ENCODE data around the gene PAEP.
"Not testable (repeated sequence)": the region's sequence is repeated elsewhere in the genome, so short reads cannot be mapped to it uniquely, and the experiment has no call there.

PAEP gene

GRCh38 chr9:135526089-135526729 lies 35.3 kb upstream of the PAEP start:
- DNase-seq = no peak

GRCh38 chr9:135526730-135527571 lies 34.6 kb upstream of the PAEP start:
- no peak for DNase-seq

GRCh38 chr9:135528842-135529435 lies 32.6 kb upstream of the PAEP start:
- not testable (repeated sequence) for DNase-seq

- no peak for DNase-seq
Observed at GRCh38 chr9:135530146-135530545, 31.4 kb upstream of the PAEP start.

GRCh38 chr9:135531096-135531495 lies 30.5 kb upstream of the PAEP start:
- no peak for DNase-seq

GRCh38 chr9:135533113-135533512 lies 28.4 kb upstream of the PAEP start:
- DNase-seq = no peak

GRCh38 chr9:135533674-135534073 lies 27.9 kb upstream of the PAEP start:
- no peak for DNase-seq

- DNase-seq = not testable (repeated sequence)
Observed at GRCh38 chr9:135534192-135534711, 27.3 kb upstream of the PAEP start.

GRCh38 chr9:135534826-135535225 lies 26.7 kb upstream of the PAEP start:
- not testable (repeated sequence) for DNase-seq

GRCh38 chr9:135535631-135536030 lies 25.9 kb upstream of the PAEP start:
- DNase-seq = not testable (repeated sequence)

- no peak for DNase-seq
Observed at GRCh38 chr9:135536216-135536615, 25.3 kb upstream of the PAEP start.

- not testable (repeated sequence) for DNase-seq
Observed at GRCh38 chr9:135543262-135543894, 18.2 kb upstream of the PAEP start.

- no peak for DNase-seq
Observed at GRCh38 chr9:135544981-135545635, 16.4 kb upstream of the PAEP start.

GRCh38 chr9:135545646-135546176 lies 15.8 kb upstream of the PAEP start, which contains the start of gene OBP2A:
OBP2A (plus strand) TSS chr9:135546126; CDS start chr9:135546181, 55 bp downstream.
- not testable (repeated sequence) for DNase-seq

- DNase-seq = not testable (repeated sequence)
Observed at GRCh38 chr9:135546792-135547617, 14.6 kb upstream of the PAEP start.

GRCh38 chr9:135547756-135548736 lies 13.5 kb upstream of the PAEP start:
- DNase-seq = no peak

- not testable (repeated sequence) for DNase-seq
Observed at GRCh38 chr9:135549478-135550343, 11.8 kb upstream of the PAEP start.

GRCh38 chr9:135550344-135550918 lies 11.1 kb upstream of the PAEP start:
- no peak for DNase-seq

All from suppressor macrophage (primary cell).